Tibial nerve (tissue), 4 donors: ENCODE measurements around the gene IQCC. TPM values are rescaled to one million over a fixed set of nuclear protein-coding genes. Genes with fewer than 3 reads are reported as not detected.
A peak's percentile ranks its signal among the peaks of the same experiment; 100 is the strongest.

Experiments
- DNase-seq, 2 donors: peaks; one replicate each; pipeline ENCODE4 v3.0.0-alpha.2; 2019; ENCODE audit warnings: low spot score in 2 of 2
- H3K27ac ChIP-seq, 4 donors: fragments of 200-600 bp; sonication (generic) in 3 of 4; one replicate each; pipeline ENCODE4 v1.5.1; 2017 to 2019; ENCODE audit warnings: mild to moderate bottlenecking in 1 of 4
- H3K27me3 ChIP-seq, 2 donors: fragments of 200-600 bp; sonication (generic) in 1 of 2; one replicate each; pipeline versions ENCODE4 v1.5.1 to v1.6.0; 2017 to 2019
- H3K36me3 ChIP-seq, 3 donors: fragments of 200-600 bp; sonication (generic); one replicate each; pipeline ENCODE4 v1.5.1; 2018 to 2019
- H3K4me1 ChIP-seq, 4 donors: fragments of 200-600 bp; sonication (generic) in 3 of 4; one replicate each; pipeline ENCODE4 v1.5.1; 2017 to 2019
- H3K4me3 ChIP-seq, 4 donors: fragments of 200-600 bp; sonication (generic) in 3 of 4; one replicate each; pipeline ENCODE4 v1.5.1; 2017 to 2019; ENCODE audit warnings: mild to moderate bottlenecking in 1 of 4, moderate library complexity in 1 of 4
- H3K9me3 ChIP-seq, 4 donors: fragments of 200-600 bp; sonication (generic) in 3 of 4; one replicate each; pipeline ENCODE4 v1.5.1; 2017 to 2019
- EP300 ChIP-seq, 2 donors: sonication (generic); formaldehyde crosslinking; IDR thresholded peaks; one replicate each; pipeline ENCODE4 v1.6.1; 2017; ENCODE audit warnings: antibody characterized with exemption in 2 of 2, mild to moderate bottlenecking in 1 of 2
- POLR2A ChIP-seq, 2 donors: fragments of 450-650 bp; IDR thresholded peaks; one replicate each; pipeline ENCODE4 v1.6.1; 2017; ENCODE audit warnings: antibody characterized with exemption in 2 of 2, mild to moderate bottlenecking in 2 of 2, moderate library complexity in 2 of 2
- WGBS, 2 donors: methylation state at CpG; one replicate each; pipeline ENCODE4 v1.1.5; 2018; 5-methylcytosine and 5-hydroxymethylcytosine counted together
- total RNA-seq, 4 donors: library from RNA; depleted of rRNA; stranded (reverse); fragments of >200 nt; gene quantifications; one replicate each; pipeline ENCODE4 v1.1.0, GENCODE V29; 2016
- TF ChIP-seq, protein P1 (sequence below), 5 experiments: fragments of 200-600 bp in 3 of 5; fragments of 450-650 bp in 2 of 5; sonication (generic) in 3 of 5; IDR thresholded peaks; one replicate each; pipeline ENCODE4 v1.5.1; 2016 to 2019; ENCODE audit warnings: antibody characterized with exemption in 5 of 5, mild to moderate bottlenecking in 3 of 5, moderate library complexity in 2 of 5

Gene IQCC
- total RNA-seq, 4 donors from 2014 or later: 2.4 to 4.7 (median 3.7) TPM

DNA sequence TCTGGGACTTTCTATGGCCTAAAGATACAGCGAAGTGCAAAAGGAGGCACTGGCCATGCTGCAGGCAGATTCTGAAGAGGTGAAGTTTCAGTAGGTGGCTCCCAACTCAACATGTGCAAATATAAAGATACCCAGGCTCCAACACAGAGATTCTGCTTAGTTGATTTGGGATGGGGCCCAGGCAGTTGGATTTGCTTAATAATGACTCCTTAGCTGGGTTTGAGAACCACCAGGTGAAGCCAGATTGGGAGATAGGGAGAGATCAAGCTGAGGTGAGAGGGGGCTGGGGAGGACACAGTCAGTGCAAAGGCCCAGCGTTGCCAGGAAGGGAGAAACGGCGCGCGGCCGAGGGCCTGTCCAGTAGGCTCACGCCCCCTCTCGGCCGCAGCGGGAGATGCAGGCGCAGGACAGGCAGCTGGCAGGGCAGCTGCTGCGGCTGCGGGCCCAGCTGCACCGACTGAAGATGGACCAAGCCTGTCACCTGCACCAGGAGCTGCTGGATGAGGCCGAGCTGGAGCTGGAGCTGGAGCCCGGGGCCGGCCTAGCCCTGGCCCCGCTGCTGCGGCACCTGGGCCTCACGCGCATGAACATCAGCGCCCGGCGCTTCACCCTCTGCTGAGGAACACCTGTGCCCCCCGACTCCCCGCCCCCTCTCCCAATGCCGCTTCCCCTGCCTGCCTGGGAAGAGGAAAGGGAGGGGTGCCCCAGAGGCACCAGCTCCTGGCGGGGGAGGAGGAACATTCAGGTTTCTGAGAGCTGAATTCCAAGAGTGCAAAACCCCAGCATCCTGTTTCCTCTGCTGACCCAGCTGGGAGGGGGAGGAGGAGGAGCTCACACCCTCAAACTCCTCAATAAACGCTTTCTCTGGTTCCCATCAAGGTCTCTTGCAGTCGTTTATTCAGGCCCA lies 42.8 kb downstream of the IQCC start:
- Histone ChIP-seq H3K4me3 (no peak overlapping the region), H3K27me3 (no peaks in the 10 kb centered on the region), H3K27ac (peak overlapping the region in 3 of 4 donors; percentile 53 to 62 (median 56)), H3K36me3 (no peaks in the 10 kb centered on the region), H3K4me1 (peaks cover 0 to 41% (median 21%) of the 10 kb centered on the region in 4 donors), H3K9me3 (no peaks in the 10 kb centered on the region)
- DNase-seq: peak; percentile 82
- TF ChIP-seq, protein P1, sequence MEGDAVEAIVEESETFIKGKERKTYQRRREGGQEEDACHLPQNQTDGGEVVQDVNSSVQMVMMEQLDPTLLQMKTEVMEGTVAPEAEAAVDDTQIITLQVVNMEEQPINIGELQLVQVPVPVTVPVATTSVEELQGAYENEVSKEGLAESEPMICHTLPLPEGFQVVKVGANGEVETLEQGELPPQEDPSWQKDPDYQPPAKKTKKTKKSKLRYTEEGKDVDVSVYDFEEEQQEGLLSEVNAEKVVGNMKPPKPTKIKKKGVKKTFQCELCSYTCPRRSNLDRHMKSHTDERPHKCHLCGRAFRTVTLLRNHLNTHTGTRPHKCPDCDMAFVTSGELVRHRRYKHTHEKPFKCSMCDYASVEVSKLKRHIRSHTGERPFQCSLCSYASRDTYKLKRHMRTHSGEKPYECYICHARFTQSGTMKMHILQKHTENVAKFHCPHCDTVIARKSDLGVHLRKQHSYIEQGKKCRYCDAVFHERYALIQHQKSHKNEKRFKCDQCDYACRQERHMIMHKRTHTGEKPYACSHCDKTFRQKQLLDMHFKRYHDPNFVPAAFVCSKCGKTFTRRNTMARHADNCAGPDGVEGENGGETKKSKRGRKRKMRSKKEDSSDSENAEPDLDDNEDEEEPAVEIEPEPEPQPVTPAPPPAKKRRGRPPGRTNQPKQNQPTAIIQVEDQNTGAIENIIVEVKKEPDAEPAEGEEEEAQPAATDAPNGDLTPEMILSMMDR (IDR thresholded peaks at IDR 0.05): peak; percentile 71 to 82 (median 77)
- no peak for TF ChIP-seq POLR2A (IDR thresholded peaks at IDR 0.05)
- 12 to 14% methylated on average over 31 of the region's 31 CpGs for WGBS, 2 donors

DNA sequence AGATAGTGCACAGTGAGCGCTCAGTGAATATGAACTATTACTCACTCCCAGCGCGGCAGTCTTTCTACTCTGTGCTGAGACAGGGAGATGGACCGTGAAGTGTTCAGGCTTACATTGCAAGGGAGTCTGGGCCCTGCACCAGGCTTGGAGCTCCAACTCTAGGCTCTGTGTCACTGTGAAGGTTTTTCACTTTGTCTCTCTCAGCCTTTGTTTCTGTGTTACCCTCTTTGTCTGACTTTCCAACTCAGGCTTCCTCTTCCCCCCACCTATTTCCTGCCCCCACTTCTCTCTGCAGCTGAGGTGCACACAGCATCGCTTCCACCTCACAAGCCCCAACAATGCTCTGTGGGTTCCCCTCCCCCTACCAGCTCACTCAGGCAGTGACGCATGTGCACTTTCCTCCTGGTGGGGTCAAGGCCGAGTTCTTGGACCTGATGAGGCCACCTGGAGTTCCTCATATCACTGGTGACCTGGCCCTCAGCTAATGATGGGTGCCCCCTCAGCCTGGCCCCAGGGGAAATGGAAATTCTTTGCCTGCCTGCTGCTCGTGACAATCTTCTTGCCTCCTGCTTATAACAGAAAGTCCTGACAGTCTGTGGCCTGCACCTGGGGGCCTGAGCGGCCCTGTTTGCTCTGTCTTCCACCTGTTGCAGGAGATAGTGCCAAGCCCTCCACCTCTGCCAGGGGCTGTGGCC lies 44.5 kb downstream of the IQCC start:
- H3K27ac ChIP-seq: peak overlapping the region in 1 of 4 donors; percentile 86
- 63 to 64% methylated on average over 9 of the region's 9 CpGs for WGBS, 2 donors
- TF ChIP-seq POLR2A (IDR thresholded peaks at IDR 0.05): no peak
- TF ChIP-seq, protein P1 (IDR thresholded peaks at IDR 0.05): no peak
- peak in 1 of 2 donors; percentile 42 for TF ChIP-seq EP300 (IDR thresholded peaks at IDR 0.05)
- peaks cover 0 to 41% (median 21%) of the 10 kb centered on the region in 4 donors for H3K4me1 ChIP-seq
- H3K36me3 ChIP-seq: no peaks in the 10 kb centered on the region
- H3K27me3 ChIP-seq: no peaks in the 10 kb centered on the region
- peak in 1 of 2 donors; percentile 31 for DNase-seq
- H3K9me3 ChIP-seq: no peaks in the 10 kb centered on the region
- H3K4me3 ChIP-seq: no peak overlapping the region

DNA sequence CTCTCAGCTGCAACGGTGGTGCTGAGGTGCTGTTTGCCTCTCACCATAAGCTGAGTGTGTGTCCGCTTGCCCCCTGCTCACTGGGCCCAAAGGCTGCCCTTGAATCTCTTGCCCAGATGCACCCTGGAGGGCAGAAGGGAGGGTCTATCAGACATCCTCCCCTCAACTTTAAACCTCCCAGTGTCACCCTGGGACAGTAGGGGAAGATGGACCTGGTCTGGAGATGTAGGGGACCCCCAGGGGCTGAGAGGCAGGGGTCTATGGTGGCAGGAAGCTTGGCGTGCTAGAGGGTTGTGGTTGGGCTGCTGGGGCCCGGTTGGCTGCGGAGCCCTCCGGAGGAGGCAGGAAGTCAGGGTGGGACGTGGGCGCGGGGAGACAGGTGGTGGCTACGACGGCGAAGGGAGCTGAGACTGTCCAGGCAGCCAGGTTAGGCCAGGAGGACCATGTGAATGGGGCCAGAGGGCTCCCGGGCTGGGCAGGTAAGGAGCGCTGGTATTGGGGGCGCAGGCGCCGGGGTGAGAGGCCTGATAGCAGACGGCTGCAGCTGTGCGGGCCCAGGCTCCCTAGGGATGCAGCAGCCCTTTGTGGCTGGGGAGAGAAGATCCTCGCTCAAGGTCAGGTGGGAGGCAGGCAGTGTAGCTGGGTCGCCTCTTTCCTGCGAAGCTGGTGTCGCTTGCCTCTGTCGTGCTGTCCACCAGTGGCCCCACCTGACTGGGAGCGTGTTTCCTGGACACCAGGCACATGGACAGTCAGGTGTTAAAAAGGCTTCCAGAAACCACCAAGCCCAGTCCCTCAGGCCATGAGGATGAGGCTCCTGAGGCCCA lies 45.6 kb downstream of the IQCC start, which contains the start of gene LCK:
Gene LCK (plus strand): TSS at position 373 of the 824 bp plus-strand sequence. CDS start 23,065 bp downstream, outside the sequence.
- Histone ChIP-seq H3K27ac (peak within 1 kb of the TSS in 3 of 4 donors; percentile 11 to 86 (median 41)), H3K9me3 (no peaks in the 10 kb centered on the region), H3K4me1 (peaks cover 0 to 41% (median 20%) of the 10 kb centered on the region in 4 donors), H3K27me3 (no peaks in the 10 kb centered on the region), H3K4me3 (peak within 1 kb of the TSS in 1 of 4 donors; percentile 38), H3K36me3 (no peaks in the 10 kb centered on the region)
- TF ChIP-seq POLR2A (IDR thresholded peaks at IDR 0.05) (no peak), EP300 (IDR thresholded peaks at IDR 0.05) (no peak)
- TF ChIP-seq, protein P1 (IDR thresholded peaks at IDR 0.05): no peak
- WGBS, 2 donors: 74 to 75% methylated on average over 22 to 25 of the region's 25 CpGs
- no peak for DNase-seq

DNA sequence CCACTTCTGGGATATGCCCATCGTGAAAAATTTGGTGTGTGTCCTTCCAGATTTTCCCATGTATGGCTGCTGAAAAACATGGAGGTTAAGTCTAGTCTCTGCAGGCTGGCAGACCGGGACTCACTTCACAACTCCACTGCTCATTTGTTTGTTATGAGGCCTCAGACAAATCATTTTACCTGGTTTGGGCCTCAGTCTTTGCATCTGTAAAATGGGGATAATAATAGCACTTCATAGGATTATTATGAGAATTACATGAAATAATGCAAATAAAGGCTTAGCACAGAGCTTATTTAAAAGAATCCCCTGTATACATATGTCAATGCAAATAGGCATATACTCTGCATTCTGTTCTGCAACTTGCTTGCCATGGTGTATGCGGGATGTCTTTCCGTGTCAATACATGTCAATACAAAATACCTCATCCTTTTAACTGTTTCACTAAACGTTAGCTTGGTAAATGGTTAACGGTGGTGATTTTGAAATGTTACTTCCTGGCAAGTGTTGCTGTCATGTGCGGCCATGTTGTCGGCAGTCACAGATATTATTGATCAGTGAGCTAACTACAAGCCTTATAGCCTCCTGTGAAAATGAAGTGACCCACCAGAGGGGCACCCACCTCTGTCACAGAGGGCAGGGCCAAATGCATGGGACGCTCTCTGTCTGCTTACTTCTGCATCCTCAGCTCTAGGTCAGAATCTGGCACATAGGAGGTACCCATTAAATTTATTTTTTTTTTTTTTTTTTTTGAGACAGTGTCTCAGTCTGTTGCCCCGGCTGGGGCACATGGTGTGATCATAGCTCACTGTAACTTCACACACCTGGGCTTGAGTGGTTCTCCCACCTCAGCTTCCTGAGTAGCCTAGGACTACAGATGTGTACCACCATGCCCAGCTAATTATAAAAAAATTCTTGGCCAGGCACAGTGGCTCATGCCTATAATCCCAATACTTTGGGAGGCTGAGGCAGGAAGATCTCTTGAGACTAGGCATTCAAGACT lies 49.9 kb downstream of the IQCC start:
- 85 to 86% methylated on average over 10 of the region's 10 CpGs for WGBS, 2 donors

More for the DNA sequence above, 49.9 kb downstream of the IQCC start:
- TF ChIP-seq POLR2A (IDR thresholded peaks at IDR 0.05) (no peak), EP300 (IDR thresholded peaks at IDR 0.05) (no peak)
- TF ChIP-seq, protein P1 (IDR thresholded peaks at IDR 0.05): no peak
- DNase-seq: no peak
- no peaks in the 10 kb centered on the region for H3K27me3 ChIP-seq
- no peaks in the 10 kb centered on the region for H3K36me3 ChIP-seq
- peaks cover 0 to 7% (median 0%) of the 10 kb centered on the region in 4 donors for H3K4me1 ChIP-seq
- no peak overlapping the region for H3K4me3 ChIP-seq
- H3K27ac ChIP-seq: no peak overlapping the region
- H3K9me3 ChIP-seq: no peaks in the 10 kb centered on the region
